GM21737 (cell line): Measurements from ENCODE around the gene PPM1E.
"Not testable (repeated sequence)": the region's sequence is repeated elsewhere in the genome, so short reads cannot be mapped to it uniquely, and the experiment has no call there.

Source experiments
- ATAC-seq: cut with Tn5 transposase; IDR thresholded peaks from one replicate; pipeline ENCODE4 v1.9.1; 2021; ENCODE audit warnings: mild to moderate bottlenecking, moderate library complexity; ENCODE audit not compliant: unreplicated experiment

PPM1E gene

DNA sequence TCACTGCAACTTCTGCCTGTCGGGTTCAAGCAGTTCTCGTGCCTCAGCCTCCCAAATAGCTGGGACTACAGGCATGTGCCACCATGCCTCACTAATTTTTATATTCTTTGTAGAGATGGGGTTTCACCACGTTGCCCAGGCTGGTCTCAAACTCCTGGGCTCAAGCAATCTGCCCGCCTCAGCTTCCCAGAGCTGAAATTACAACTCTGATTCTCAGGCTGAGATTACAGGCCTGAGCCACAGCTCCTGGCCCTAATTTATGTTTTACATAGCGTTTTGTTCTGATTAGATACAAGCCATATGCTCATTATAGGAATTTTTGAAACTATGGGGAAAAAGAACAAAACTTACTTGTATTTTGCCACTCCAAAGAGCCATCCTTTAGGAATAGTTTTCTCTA lies 22.8 kb downstream of the PPM1E start:
- ATAC-seq = not testable (repeated sequence)

- no peak for ATAC-seq
These were observed 23.8 kb downstream of the PPM1E start for GRCh38 chr17:58779446-58779845.

- no peak for ATAC-seq
These were observed 27.7 kb downstream of the PPM1E start for GRCh38 chr17:58783380-58783779.

DNA sequence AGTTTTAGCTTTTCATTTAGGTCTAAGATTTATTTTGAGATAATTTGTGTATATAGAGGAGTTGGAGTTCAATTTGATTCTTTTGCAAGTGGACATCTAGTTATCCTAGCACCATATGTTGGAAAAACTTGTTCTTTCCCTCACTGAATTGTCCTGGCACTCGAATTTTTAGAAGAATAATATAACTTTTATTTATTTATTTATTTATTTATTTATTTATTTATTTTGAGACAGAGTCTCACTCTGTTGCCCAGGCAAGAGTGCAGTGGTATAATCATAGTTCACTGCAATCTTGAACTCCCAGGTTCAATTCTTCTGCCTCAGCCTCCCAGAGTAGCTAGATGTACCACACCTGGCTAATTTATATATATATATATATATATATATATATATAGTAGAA lies 29.4 kb downstream of the PPM1E start:
- ATAC-seq = no peak

DNA sequence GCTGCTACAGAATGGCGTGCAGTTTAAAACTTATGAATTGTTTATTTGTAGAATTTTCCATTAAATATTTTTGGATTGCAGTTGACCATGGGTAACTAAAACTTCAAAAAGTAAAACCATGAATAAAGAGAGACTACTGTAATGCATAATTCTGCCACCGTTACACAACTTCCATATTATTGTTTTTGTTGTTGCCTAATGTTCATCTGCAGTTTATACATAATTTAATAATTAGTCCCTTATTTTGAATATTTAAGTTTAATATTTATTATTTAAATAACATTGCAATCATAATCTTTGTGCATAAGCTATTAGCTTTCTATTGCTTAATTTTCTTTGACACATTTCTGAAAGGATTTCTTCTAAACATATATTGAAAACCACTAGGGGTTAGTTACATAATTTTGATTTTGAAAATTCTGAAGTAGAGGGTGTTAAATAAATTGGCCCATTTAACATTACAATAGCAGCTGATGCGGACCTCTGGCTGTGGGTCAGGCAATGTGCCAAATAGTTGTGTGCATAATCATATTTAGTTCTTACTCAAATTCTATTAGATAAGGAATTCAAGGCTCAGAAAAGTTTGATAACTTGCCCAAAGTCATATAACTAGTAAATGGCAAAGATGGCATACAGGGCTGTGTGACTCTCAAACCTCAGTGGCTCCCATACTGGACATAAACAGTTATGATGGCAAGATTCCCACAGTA lies 31.1 kb downstream of the PPM1E start:
- ATAC-seq = no peak

GRCh38 chr17:58788199-58788598 lies 32.5 kb downstream of the PPM1E start:
- ATAC-seq = no peak

- no peak for ATAC-seq
These were observed 33.5 kb downstream of the PPM1E start for GRCh38 chr17:58789160-58789559.

GRCh38 chr17:58789831-58790230 lies 34.2 kb downstream of the PPM1E start:
- ATAC-seq = no peak

DNA sequence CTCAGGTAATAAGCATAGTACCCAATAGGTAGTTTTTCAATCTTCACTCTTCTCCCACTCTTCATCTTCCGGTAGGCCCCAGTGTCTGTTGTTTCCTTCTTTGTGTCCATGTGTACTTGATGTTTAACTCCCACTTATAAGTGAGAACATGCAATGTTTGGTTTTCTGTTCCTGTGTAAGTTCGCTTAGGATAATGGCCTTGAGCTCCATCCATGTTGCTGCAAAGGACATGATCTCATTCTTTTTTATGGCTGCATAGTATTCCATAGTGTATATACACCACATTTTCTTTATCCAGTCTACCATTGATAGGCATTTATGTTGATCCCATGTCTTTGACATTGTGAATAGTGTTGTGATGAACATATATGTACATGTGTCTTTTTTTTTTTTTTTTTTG lies 38.9 kb downstream of the PPM1E start:
- ATAC-seq = not testable (repeated sequence)

- no peak for ATAC-seq
These were observed 46.5 kb downstream of the PPM1E start for GRCh38 chr17:58802188-58802587.

DNA sequence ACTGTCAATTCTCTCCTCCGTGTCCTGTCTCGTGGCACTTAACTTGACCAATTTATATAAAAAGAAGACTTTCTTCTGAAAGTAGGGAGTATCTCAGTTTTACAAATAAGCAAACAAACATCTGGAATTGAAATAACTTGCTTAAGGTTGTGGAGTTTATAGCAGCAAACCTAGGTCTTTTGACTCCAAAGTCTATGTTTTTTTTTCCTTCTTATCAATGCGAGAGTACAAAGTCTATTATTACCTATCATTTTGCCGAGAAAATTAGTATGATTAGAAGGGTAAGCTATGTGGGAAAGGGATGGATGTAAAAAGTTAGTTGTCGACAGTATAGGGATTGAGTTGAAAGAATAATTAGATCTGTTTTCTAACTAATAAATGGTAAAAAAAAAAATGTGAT lies 50.4 kb downstream of the PPM1E start:
- no peak for ATAC-seq

DNA sequence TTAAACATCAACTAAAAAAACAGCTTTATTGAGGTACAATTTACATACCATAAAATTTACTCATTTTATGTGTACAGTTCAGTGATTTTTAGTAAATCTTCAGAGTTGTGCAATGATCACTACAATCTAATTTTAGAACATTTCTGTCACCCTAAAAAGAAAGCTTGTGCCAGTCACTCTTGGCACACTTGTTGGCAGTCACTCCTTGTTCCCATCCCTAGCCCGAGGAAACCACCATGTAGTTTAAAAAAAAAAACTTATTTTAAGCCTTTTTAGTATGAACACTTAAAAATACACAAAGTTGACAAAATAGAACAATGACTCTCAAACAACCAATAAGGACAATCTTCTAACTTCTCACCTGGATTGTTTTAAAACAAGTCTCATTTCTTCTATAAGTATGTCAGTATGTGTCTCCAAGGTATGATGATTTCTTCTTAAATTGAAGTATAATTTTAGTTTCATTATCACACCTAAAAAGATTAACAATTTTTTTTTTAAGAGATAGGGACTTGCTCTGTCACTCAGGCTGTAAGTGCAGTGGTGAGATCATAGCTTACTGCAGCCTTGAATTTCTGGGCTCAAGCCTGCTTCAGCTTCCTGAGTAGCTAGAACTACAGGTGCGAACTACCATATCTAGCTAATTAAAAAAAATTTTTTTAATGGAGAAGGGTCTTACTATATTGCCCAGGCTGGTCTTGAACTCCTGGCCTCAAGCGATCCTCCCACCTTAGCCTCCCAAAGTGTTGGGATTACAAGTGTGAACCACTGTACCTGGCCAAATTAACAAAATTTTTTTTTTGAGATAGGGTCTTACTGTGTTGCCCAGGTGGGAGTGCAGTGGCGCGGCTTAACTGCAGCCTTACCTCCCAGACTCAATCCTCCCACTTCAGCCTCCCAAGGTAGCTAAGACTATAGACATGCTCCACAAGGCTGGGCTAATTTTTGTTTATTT lies 53.2 kb downstream of the PPM1E start:
- ATAC-seq = no peak

DNA sequence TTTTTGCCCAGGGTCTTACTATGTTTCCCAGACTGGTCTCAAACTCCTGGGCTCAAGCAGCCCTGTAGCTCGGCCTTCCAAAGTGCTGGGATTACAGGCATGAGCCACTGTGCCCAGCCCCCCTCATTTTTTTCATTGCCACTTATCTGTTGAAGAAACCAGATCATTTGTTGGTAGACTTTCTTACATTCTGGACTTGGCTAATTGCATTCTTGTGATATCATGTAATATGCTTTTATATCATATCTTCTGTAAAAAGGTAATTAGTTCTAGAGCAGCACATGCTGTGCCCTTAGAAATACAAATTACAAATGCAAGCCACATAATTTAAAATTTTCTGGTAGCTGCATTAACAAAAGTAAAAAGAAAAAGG lies 53.9 kb downstream of the PPM1E start:
- ATAC-seq = no peak

GRCh38 chr17:58811290-58811689 lies 55.6 kb downstream of the PPM1E start:
- no peak for ATAC-seq

- ATAC-seq = no peak
These were observed 58.1 kb downstream of the PPM1E start for GRCh38 chr17:58813712-58814111.

DNA sequence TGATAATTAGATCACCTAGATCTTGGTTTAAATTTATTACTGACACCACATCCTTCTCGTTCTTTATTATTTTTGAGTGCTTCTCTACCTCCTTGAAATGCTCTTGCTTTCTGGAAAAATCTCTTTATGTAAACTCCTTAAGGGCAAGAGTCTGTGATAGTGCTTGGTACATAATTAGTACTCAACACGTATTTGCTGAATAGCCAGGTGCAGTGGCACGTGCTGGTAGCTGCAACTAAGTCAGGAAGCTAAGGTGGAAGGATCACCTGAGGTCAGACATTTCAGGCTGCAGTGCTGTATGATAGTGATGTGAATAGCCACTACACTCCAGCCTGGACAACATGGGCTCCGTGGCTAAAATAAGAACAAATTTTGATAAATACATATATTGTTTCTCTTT lies 63.0 kb downstream of the PPM1E start:
- ATAC-seq = no peak

DNA sequence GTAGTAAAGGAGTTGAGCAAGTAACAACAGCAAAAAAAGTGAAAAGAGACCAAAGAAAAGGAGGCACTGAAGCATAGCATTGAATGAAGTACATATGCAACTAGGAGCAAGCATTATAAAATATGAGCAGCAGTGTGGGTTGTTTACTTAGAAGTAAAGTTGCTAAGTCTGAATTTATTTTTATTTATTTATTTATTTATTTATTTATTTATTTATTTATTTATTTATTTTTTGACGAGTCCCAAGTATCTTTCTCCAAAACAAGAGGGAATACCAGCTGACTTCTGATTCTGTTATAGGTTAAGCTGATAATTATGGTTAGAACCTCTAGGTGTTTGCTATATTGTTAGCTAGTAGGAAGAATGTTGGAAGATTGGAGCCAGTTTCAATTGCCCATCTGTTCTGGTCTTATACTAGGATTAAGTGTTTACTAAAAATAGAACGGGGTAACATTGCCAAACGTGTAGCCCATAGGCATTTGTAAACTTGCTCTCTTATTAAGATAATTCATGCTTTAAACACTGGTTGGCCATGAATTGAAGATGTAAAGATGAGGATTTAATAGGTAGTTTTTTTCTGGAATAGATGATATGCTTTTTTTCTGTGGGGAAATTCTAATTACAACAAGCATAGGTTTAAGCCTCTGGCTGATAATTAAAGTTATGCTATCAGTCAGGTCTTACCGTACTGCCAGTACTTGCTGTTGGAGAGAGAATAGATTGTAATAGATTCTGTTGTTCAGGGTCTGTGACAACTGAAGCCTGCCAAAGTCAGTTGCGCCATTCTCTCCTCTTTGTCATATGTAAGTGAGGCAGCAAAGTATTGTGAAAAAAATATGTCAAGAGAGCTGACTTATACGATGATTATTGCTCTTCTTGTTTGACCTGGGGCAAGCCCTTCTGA lies 66.7 kb downstream of the PPM1E start:
- ATAC-seq = no peak

- no peak for ATAC-seq
These were observed 67.4 kb downstream of the PPM1E start for GRCh38 chr17:58823051-58823525.

GRCh38 chr17:58829172-58829637 lies 73.6 kb downstream of the PPM1E start:
- no peak for ATAC-seq

DNA sequence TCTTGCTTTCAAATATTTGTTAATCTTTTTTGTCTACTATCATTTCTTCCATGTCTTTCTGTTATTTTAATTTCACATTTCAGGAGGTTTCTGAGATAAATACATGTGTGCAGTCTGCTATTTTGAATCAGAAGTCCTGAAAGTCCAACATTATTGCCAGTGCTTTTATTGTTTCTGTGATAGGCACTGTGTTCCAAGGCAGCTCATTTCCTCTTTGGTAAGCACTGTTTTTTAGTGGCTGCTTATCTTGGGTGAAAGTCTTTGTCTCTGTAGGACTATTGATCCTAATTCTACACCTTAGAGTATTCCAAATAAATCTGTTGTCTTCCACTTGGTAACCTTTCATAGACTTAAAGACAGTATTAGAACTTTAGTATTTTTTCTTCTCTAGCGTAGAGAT lies 76.1 kb downstream of the PPM1E start:
- ATAC-seq = no peak

DNA sequence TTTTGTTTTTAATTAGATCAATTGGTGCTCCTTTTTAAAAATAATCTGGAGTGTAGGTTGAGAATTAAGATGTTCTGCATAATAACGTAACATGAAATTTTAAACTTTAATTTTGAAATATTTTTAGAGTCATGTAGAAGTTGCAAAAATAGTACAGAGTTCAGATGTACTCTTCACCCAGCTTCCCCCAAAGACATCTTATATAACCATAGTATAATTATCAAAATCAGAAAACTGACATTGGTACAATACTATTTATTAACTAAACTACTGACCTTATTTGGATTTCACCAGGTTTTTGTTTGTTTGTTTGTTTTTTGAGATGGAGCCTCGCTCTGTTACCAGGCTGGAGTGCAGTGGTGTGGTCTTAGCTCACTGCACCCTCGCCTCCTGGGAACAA lies 76.9 kb downstream of the PPM1E start:
- ATAC-seq = no peak
